PC-3 (cell line): ENCODE measurements around the gene MASP1. TPM values are rescaled to one million over a fixed set of nuclear protein-coding genes. Genes with fewer than 3 reads are reported as not detected.

Source experiments
- ATAC-seq: fragments of 200-7000 bp; cut with Tn5 transposase; 2 replicates; pipeline ENCODE4 v1.9.1; 2020; ENCODE audit warnings: mild to moderate bottlenecking, moderate library complexity
- BruUV-seq: library from RNA; stranded (reverse); fragments of 400-500 nt; replicated peaks from 2 replicates; lab custom pipeline; 2021; lab: Mats Ljungman, UMichigan
- CTCF ChIA-PET: fragments of 300-600 bp; sonication (Branson Sonifier 250); formaldehyde crosslinking; loops from one replicate; lab custom pipeline; 2022; ENCODE audit warnings: antibody characterized with exemption; lab: Charles Lee
- POLR2A ChIA-PET: fragments of 300-600 bp; sonication (Branson Sonifier 250); formaldehyde crosslinking; loops from one replicate; lab custom pipeline; 2022; ENCODE audit warnings: antibody characterized with exemption; ENCODE audit not compliant: unreplicated experiment; lab: Charles Lee
- DNase-seq: peaks from one replicate; pipeline ENCODE4 v3.0.0-alpha.2; 2015
- H2AFZ ChIP-seq: fragments of 300-600 bp; sonication (generic); 2 replicates; pipeline ENCODE4 v1.6.0; 2016; ENCODE audit warnings: antibody characterized with exemption, low read length
- H3F3A ChIP-seq: fragments of 300-600 bp; sonication (generic); one replicate; pipeline ENCODE4 v1.6.0; 2017; ENCODE audit warnings: antibody characterized with exemption, low read length, control low read depth, mild to moderate bottlenecking; ENCODE audit not compliant: unreplicated experiment
- H3K27ac ChIP-seq: fragments of 300-600 bp; sonication (generic); 2 replicates; pipeline ENCODE4 v1.5.1; 2016; ENCODE audit warnings: mild to moderate bottlenecking, low read length
- H3K27me3 ChIP-seq: fragments of 300-600 bp; sonication (generic); 2 replicates; pipeline ENCODE4 v1.6.1; 2016; ENCODE audit warnings: low read length, mixed read lengths
- H3K36me3 ChIP-seq: fragments of 300-600 bp; sonication (generic); 2 replicates; pipeline ENCODE4 v1.6.1; 2016; ENCODE audit warnings: low read depth, mixed run types, low read length, mixed read lengths
- H3K4me1 ChIP-seq: fragments of 300-600 bp; sonication (generic); 2 replicates; pipeline ENCODE4 v1.5.1; 2016; ENCODE audit warnings: low read length; ENCODE audit not compliant: insufficient read depth
- H3K4me2 ChIP-seq: fragments of 300-600 bp; sonication (generic); 2 replicates; pipeline ENCODE4 v1.6.0; 2016; ENCODE audit warnings: low read length
- H3K4me3 ChIP-seq: fragments of 300-600 bp; sonication (generic); 2 replicates; pipeline ENCODE4 v1.5.1; 2016; ENCODE audit warnings: mild to moderate bottlenecking, low read length, mixed read lengths
- H3K79me2 ChIP-seq: fragments of 300-600 bp; sonication (generic); 2 replicates; pipeline ENCODE4 v1.6.1; 2017; ENCODE audit warnings: low read length, mixed read lengths
- H3K9ac ChIP-seq: fragments of 300-600 bp; sonication (generic); 2 replicates; pipeline ENCODE4 v1.6.0; 2016; ENCODE audit warnings: mild to moderate bottlenecking, low read length
- H3K9me2 ChIP-seq: fragments of 300-600 bp; sonication (generic); replicated peaks from 2 replicates; pipeline ENCODE4 v1.6.1; 2016; ENCODE audit warnings: mixed run types, low read length, mixed read lengths
- H3K9me3 ChIP-seq: fragments of 300-600 bp; sonication (generic); 2 replicates; pipeline ENCODE4 v1.6.1; 2016; ENCODE audit warnings: low read length, mixed read lengths
- H4K20me1 ChIP-seq: fragments of 300-600 bp; sonication (generic); 2 replicates; pipeline ENCODE4 v1.6.1; 2016; ENCODE audit warnings: low read length, mixed read lengths
- CTCF ChIP-seq: fragments of 300-600 bp; sonication (generic); conservative IDR thresholded peaks from 2 replicates; pipeline ENCODE4 v1.5.1; 2017; ENCODE audit warnings: antibody characterized with exemption, low read depth, mild to moderate bottlenecking, low read length
- EZH2 ChIP-seq: fragments of 300-600 bp; sonication (generic); IDR thresholded peaks from one replicate; pipeline ENCODE4 v1.6.1; 2017; ENCODE audit warnings: antibody characterized with exemption, mild to moderate bottlenecking, low read length; ENCODE audit not compliant: unreplicated experiment
- EZH2phosphoT487 ChIP-seq: fragments of 300-600 bp; sonication (generic); IDR thresholded peaks from 2 replicates; pipeline ENCODE4 v1.6.1; 2018; ENCODE audit warnings: mild to moderate bottlenecking, antibody characterized with exemption, low read length, borderline replicate concordance
- intact Hi-C: fragments of 100-400 bp; cut with micrococcal nuclease; formaldehyde crosslinking; loops from 2 replicates; pipeline ENCODE4 v1.9.0; 2023
- total RNA-seq: library from RNA; depleted of rRNA; stranded (reverse); fragments of >200 nt; gene quantifications from 2 replicates; pipeline ENCODE4 v1.2.3, GENCODE V29; 2014

The MASP1 gene
- total RNA-seq, 1 experiment from 2014 or later: 0.07 TPM

GRCh38 chr3:187310954-187311470, 19.5 kb upstream of the MASP1 start:
- CTCF ChIA-PET: no interaction called here

GRCh38 chr3:187310226-187310625, 18.7 kb upstream of the MASP1 start:
- no peaks in the 10 kb centered on the region for H3K4me1 ChIP-seq
- H3K4me3 ChIP-seq: no peak overlapping the region
- H3K9me3 ChIP-seq: no peaks in the 10 kb centered on the region
- TF ChIP-seq CTCF (no peak), EZH2 (no peak), EZH2phosphoT487 (no peak)
- DNase-seq: no peak
- ChIA-PET CTCF (no interaction called here), POLR2A (no interaction called here)
- no peaks in the 10 kb centered on the region for H3K36me3 ChIP-seq
- peaks cover 61% of the 10 kb centered on the region for H3K27me3 ChIP-seq
- no peaks in the 10 kb centered on the region for H3K79me2 ChIP-seq
- no peak overlapping the region for H3K9ac ChIP-seq
- no peaks in the 10 kb centered on the region for H4K20me1 ChIP-seq
- H3K4me2 ChIP-seq: no peak overlapping the region
- no peak overlapping the region for H3K27ac ChIP-seq
- BruUV-seq: no TSS peak
- ATAC-seq: no peak
- intact Hi-C loops: loop anchor here (10.0 kb wide), 1 partner anchor 195 kb away; no protein-coding TSS in a partner anchor
- no peaks in the 10 kb centered on the region for H3F3A ChIP-seq
- no peak overlapping the region for H2AFZ ChIP-seq
- no peaks in the 10 kb centered on the region for H3K9me2 ChIP-seq

More at GRCh38 chr3:187310954-187311470, 19.5 kb upstream of the MASP1 start:
- Histone ChIP-seq H3K27ac (no peak overlapping the region), H3K9me2 (no peaks in the 10 kb centered on the region), H3K36me3 (no peaks in the 10 kb centered on the region), H3K27me3 (peaks cover 67% of the 10 kb centered on the region), H3K79me2 (no peaks in the 10 kb centered on the region), H3K4me1 (no peaks in the 10 kb centered on the region), H2AFZ (no peak overlapping the region), H3K4me2 (no peak overlapping the region), H4K20me1 (no peaks in the 10 kb centered on the region), H3K4me3 (no peak overlapping the region), H3F3A (no peaks in the 10 kb centered on the region), H3K9ac (no peak overlapping the region), H3K9me3 (no peaks in the 10 kb centered on the region)
- DNase-seq (no peak), ATAC-seq (no peak)
- no TSS peak for BruUV-seq
- no peak for TF ChIP-seq EZH2phosphoT487
- TF ChIP-seq EZH2: no peak
- TF ChIP-seq CTCF: no peak
- intact Hi-C loops: loop anchor here (10.0 kb wide), 1 partner anchor 196 kb away; no protein-coding TSS in a partner anchor
- POLR2A ChIA-PET: no interaction called here

GRCh38 chr3:187305881-187306280, 14.3 kb upstream of the MASP1 start:
- BruUV-seq: no TSS peak
- Histone ChIP-seq H3K4me3 (no peak overlapping the region), H3K4me2 (no peak overlapping the region), H3K9me2 (no peaks in the 10 kb centered on the region), H3K27ac (no peak overlapping the region), H3K9ac (no peak overlapping the region), H3K9me3 (no peaks in the 10 kb centered on the region), H4K20me1 (no peaks in the 10 kb centered on the region), H3K79me2 (no peaks in the 10 kb centered on the region), H3K27me3 (peaks cover 68% of the 10 kb centered on the region), H2AFZ (no peak overlapping the region), H3F3A (no peaks in the 10 kb centered on the region), H3K4me1 (no peaks in the 10 kb centered on the region), H3K36me3 (no peaks in the 10 kb centered on the region)
- POLR2A ChIA-PET: no interaction called here
- CTCF ChIA-PET: no interaction called here
- ATAC-seq: no peak
- TF ChIP-seq EZH2phosphoT487 (no peak), CTCF (no peak)
- intact Hi-C loops: no loop called here
- no peak for DNase-seq
